GM21367 (cell line): ENCODE data around the gene ANP32A.
"Not testable (repeated sequence)": the region's sequence is repeated elsewhere in the genome, so short reads cannot be mapped to it uniquely, and the experiment has no call there.

ENCODE experiments used
- ATAC-seq: cut with Tn5 transposase; IDR thresholded peaks from one replicate; pipeline ENCODE4 v1.9.1; 2021; ENCODE audit not compliant: unreplicated experiment

ANP32A gene

DNA sequence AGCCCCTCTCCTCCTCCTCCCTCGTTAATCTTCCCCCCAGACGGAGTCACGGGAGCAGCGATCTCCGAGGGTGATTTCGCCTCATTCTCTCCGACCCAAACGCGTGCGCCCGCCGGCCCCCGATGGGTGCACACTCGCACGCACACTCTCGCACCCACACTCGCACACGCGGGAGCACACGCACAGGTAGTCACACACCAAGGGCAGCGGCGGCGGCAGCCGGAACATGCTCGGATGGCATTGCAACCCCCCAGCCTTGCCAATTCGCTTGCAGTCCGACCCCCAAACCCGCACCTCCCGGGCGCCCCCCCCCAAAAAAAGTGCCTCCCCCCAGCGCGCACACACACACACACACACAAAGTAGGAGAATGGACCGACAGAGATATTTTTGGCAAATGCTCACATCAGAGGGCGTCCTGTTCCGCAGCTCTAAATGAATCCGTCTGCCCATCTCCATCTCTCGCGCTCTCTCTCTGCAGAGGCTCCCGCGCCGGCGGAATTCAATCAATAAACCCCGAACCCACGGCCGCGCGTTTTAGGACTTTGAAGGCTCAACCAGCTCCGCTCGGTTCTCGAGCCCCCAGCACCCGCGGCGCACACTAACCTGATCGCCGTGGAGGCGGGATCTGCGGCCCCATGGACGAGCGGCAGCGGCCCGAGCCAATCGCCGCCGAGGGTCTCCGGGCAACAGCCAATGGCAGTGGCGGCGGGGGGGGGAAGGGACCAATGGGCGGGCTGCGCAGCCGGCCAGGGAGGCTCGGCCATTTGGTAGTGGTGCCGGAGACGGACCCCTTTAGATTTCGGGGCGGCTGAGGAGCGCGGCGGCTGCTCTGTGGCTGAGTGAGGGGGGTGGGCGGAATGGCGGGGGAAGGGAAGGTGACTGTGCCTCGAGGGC lies at the start of gene ANP32A:
Gene ANP32A (minus strand): TSS at position 601 of the 895 bp plus-strand sequence. CDS start 144 bp downstream, at position 457.
- peak; percentile 48 for ATAC-seq

GRCh38 chr15:68868296-68868695 lies 47.6 kb upstream of the ANP32A start:
- ATAC-seq: no peak

DNA sequence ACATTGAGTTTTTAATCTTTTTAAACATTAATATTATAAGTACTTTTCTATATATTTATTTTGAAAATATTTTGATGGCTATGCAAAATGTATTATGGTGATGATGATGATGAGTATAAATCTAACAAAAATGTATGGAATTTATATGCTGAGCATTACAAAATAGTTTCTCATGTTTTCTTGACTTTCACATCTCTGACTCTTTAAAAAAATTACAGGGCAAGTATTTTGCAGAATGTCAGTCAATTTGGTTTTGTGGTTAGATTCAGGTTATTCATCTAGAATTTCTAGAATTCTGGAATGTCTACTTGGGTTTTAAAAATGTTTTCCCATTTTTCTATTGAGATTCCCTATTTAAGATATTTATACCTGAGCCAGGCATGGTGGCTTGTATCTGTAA lies 41.7 kb upstream of the ANP32A start:
- no peak for ATAC-seq

DNA sequence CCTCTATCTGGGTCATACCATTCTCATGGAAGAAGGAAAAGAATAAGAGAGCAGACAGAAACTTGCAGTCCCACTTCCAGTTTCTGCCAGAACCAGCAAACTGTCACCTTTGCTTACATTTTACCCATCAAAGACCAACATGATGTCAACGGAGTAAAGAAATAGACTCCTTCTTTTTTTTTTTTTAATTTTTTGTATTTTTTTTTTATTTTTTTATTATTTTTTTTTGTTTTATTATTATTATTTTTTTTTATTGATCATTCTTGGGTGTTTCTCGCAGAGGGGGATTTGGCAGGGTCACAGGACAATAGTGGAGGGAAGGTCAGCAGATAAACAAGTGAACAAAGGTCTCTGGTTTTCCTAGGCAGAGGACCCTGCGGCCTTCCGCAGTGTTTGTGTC lies 38.0 kb upstream of the ANP32A start:
- ATAC-seq: not testable (repeated sequence)

- ATAC-seq: not testable (repeated sequence)
Measured at GRCh38 chr15:68857443-68857842, 36.7 kb upstream of the ANP32A start.

GRCh38 chr15:68852461-68852860 lies 31.8 kb upstream of the ANP32A start:
- no peak for ATAC-seq

- no peak for ATAC-seq
Measured at GRCh38 chr15:68851971-68852370, 31.3 kb upstream of the ANP32A start.

- ATAC-seq: no peak
Measured at GRCh38 chr15:68849497-68849896, 28.8 kb upstream of the ANP32A start.

DNA sequence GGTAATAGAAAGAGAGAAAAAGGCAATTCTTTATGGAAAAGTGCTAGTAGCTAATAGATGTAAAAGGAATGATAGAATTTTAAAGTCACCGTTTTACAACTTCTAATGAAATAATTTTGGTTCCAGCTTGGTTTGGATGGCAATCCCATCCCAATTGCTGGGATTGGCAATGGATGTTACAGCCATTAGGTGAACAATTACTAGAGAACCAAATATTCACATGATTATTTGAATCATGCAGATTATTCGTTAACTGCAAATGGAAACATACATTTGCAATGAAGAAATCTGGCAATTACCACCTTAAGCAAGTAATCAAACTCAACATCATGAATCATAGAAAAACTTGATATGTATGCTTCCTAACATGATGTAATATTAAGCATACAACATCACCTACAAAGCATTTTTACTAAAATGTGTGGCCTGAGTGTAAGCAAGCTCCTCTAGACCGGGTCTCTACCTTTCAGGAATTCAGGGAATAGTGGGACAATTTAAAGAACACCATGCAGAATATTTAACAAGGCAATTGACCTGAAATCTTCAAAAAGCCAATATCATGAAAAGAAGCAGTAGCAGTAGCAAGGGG lies 26.2 kb upstream of the ANP32A start:
- no peak for ATAC-seq

GRCh38 chr15:68844856-68845550 lies 24.3 kb upstream of the ANP32A start:
- no peak for ATAC-seq

GRCh38 chr15:68843425-68844311 lies 23.0 kb upstream of the ANP32A start:
- no peak for ATAC-seq

DNA sequence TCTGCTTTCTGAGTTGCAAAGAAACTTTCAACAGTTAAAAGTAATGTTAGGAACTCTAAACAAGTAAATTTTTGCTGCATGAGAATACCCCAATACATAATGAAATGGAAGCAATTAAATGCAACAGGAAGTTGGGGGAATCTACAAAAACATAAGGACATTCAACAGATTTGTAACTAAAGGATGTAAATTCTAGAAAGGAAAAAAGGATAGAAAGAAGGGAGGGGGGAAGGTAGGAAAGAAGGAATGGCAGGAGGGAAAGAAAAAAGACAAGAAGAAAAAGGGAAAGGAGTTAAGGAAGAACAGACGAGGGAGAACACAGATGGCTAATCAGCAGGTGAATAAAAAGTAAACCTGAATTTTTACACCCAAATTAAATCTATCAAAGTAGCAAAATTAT lies 22.3 kb upstream of the ANP32A start:
- no peak for ATAC-seq

DNA sequence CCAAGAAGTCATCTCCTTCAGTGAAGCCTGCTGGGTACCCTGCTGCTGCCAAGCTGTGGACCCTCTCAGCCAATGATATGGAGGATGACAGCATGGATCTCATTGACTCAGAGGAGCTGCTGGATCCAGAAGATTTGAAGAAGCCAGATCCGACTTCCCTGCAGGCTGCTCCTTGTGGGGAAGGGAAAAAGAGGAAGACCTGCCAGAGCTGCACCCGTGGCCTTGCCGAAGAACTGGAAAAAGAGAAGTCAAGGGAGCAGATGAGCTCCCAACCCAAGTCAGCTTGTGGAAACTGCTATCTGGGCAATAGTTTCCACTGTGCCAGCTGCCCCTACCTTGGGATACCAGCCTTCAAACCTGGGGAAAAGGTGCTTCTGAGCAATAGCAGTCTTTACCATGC lies 13.7 kb upstream of the ANP32A start:
- ATAC-seq: no peak

DNA sequence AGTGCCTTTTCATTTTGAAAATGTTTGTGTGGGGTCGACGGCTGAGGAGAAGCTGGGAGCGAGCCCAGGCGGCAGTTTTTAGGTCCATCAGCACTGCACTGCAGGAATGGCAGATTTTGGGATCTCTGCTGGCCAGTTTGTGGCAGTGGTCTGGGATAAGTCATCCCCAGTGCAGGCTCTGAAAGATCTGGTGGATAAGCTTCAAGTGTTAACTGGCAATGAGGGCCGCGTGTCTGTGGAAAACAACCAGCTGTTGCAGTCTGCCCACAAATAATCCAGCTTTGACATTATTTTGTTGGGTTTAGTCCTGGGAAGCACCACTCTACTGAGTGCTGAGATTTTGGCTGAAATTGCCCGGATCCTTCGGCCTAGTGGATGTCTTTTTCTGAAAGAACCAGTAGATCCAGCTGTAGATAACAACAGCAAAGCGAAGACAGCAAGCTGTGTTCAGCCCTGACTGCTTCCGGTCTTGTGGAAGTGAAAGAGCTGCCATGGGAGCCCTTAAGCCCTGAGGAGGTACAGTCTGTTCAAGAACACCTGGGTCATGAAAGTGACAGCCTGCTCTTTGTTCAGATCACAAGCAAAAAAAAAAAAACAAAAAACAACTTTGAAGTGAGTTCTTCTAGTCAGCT lies 13.1 kb upstream of the ANP32A start:
- ATAC-seq: no peak

DNA sequence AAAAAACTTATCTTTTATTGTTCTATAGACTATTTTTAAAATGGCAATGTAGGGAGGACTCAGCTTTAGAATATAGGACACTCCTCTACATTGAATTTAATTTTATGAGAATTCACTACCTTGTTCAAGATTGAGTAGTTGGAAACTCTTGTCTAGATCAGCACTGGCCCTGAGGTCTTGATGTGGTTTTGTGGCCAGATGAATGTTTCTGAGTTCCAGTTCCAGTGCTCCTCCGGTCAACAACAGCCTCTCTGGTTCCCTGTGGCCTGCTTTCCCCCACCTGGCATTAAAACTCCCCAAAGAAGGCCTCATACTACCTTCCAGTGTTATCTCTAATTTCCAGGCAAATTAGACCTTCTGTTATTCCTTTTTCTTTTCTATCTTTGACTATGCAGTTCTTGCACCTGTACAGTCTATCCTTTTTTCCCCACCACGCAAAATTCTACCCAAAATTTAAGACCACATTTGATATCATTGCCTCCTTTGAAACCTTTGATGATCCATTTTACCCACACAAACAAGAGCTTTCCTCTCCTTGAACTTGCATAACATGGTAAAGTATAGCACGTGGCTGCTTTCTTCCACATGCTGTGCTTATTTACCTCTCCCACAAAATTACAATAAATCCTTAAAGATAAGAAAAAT lies 9.6 kb upstream of the ANP32A start:
- ATAC-seq: no peak

DNA sequence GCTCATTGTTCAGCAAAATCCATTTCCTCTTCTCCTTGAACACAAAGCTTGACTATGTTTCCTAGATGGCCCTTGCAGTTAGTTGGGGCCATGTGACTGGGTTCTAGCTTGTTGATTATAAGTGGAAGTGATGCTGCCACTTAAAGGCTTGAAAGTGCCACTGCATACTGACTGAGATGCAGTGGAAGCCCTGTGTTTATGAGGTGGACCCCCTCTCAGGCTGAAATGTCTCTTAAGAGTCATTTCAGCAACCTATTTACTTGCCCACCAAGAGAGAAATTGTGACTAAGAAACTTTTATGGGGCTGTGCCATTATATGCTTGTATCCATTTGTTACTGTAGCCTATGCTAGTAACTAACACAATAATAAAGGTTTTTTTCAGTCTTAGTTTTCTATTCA lies 8.4 kb upstream of the ANP32A start:
- no peak for ATAC-seq

DNA sequence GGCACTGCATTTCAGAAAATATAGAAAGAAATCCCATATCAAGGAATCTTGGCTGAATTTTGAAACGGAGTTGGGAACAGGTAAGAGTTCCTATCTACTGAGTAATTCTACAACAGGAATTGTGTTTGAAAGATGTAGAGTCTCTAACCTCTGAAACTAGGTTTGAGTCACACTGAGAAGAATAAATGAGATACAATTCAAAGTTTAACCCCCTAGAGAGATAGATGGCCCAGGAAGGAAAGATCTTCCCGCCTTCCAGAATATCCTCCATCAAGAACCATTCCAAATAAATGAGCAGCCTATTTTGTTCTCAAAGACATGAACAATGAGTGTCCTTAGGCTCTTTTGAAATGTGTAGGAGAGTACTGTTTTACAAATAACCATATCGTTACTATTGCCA lies 2.9 kb upstream of the ANP32A start:
- no peak for ATAC-seq

DNA sequence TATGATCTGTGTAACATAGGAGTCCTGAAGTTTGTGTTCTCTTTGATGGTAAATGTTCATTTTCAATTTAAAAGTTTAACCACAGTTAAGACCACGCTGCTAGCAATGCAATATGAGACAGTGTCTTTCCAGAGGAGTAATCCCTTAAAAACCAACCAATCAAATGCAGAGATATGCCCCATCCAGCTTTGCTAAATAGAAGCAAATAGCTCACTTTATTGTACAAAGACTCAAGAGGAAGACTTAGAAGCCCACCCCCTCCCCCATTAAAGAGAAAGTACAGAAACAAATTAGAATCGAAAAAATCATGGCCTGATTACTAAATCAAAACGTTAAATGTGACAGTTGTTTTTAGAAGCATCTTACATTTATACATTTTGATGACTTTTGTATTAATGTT lies 2.1 kb upstream of the ANP32A start:
- ATAC-seq: no peak

GRCh38 chr15:68821841-68822381 lies 1.2 kb upstream of the ANP32A start:
- no peak for ATAC-seq
